NCI-H226 (cell line): ENCODE data around the gene VSTM4.

Experiments
- DNase-seq: peaks from one replicate; pipeline ENCODE4 v3.0.0-alpha.2; 2015

Gene VSTM4

DNA sequence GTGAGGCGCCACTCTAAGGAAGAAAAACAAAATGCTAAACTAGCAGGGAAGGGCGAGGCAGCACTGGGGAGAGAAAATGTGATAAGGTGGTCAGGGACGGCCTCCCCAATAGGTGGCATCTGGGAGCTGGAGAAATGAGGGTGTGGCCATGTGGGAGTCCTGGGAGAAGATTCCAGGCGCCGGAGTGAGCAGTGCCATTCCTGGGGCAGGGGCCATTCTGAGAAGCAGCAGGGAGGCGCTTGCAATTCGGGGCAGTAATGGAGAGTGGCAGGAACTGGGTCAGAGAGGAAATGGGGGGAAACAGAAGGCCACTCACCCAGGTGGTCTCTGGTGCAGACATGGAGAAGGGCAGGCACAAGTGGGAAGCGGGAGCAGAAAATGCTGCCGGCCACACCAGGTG lies 113.9 kb downstream of the VSTM4 start:
- DNase-seq = no peak

DNA sequence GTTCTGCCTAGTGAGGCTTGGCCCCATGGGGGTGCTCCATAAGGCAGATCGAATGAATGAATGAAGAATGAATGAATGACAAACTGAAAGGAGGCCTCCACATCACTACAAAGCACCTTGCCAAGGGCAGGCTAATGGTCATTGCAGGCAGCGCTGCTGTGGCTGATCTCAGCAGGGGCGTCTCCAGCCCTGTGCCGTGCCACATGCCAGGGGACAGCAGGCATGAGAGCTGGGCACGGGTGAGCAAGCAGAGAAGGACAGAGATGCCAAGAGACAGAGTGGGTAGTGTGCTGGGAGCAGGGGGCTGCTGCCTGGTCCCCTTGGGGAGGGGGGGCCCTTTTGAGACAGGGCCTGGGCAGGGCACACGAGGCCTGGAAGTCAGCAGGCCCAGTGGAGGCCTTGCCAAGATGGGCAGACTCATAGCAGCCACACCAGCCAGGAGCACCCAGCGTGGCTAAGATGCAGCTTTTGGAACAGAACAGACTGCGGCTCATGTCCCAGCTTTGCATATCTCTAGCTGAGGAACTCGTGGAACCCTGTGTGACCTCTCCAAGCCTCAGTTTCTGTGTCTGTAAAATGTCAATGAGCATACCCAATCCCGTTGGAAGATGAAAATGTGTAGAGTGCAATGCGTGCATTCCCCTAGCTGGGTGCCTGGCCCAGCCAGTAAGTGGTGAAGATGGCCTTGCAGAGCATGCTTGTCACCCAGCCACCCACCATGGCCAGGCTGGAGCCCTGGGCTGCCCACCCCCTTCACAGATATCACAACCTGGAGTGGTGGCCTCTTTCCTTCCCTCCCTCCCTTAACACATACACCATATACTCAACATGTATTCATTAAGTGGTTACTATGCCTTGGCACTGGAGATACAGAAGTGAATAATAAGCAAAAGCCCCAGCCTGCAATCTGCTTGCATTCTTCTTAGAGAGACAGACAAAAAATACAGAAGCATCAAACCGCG lies 114.6 kb downstream of the VSTM4 start:
- no peak for DNase-seq

DNA sequence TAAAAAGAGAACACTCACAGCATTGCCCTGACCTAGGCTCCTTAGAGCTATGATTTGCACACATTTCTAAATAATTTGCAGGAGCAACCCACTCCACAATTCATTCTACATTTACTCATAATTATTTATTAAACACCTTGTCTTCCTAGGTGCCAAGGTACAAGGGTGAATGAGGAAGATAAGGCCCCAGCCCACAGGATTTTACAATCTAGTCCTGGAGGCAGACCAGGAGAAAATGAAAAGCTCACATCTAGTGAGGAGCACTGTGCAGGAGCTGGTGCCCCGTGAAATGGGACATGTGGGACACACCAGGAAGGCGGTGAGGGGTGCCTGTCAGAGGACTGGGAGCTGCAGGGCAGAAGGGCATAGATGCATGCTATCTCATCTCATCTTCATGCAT lies 116.0 kb downstream of the VSTM4 start:
- DNase-seq = no peak

DNA sequence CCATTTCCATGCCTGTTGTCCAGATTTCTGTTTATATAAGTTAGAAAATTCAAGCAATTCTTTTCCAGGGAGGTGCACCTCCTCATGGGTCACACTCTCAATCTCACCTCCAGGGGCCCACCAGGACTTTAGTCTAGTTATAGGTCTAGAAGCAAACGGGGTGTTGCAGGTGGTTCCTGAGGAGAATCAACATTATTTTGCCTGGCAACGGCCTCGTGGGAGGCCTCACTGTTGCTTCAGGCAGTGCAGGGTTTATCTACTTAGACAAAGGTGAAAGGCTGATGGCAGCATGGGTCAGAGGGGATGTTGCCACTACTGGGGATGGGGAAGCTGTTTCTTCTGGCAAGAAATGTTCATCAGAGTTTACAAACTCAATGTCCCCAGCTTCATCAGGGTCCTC lies 119.0 kb downstream of the VSTM4 start:
- DNase-seq = no peak

DNA sequence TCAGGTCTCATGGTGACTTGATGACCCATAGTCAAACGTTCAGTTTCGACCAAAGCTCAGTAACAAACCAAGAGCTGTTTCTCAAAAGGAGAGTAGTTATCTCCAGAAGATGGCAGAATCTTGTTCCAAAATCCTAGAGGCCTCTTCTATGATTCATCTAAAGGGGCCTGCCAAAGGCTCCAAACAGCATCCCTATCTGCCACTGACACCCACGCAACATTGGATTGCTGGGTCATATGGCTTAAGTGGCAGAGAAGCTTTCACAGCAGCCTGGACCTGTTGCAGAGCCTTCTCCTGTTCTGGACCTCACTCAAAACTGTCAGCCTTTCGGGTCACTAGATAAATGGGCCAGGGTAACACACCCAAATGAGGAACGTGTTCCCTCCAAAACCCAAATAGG lies 121.7 kb downstream of the VSTM4 start:
- no peak for DNase-seq

DNA sequence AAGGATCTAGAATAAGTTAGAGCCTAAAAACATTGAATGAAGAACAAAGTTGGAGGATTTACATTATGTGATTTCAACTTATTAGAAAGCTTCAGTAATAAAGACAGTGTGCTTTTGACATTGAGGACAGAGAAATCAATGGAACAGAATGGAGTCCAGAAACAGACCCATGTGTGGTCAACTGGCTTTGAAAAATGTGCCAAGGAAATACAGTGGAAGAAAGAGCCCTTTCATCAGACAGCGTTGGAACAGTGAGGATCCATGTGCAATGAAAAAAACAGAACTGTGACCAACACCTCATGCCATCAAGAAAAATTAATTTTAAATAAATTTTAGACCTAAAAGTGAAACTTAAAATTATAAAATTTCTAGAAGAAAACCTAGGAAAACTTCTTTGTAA lies 125.1 kb downstream of the VSTM4 start:
- DNase-seq = no peak

DNA sequence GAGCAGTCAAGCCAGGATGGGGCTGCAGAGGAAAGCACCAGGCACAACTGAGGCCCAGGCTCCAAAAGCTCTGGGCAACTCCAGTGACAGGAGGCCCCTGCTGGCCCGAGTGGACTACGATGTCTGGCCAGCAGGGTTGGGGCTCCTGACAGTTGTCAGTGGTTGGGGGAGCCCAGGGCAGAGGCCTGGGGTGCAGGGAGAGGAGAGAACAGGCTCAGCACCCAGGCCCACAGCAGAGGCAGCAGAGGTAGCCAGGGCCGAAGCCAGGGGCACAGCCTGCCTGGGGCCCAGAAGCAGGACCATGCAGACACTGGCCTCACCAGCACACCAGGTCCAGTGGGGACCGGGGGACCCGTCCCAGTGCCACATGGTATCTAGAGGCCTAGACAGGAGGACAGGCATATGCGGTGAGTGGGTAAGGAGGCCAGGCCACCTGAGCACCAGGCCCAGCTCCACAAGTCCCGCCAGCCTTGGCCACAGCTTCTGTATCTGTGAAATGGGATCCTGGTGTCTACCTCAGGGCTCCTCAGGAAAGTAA lies 129.6 kb downstream of the VSTM4 start:
- no peak for DNase-seq

DNA sequence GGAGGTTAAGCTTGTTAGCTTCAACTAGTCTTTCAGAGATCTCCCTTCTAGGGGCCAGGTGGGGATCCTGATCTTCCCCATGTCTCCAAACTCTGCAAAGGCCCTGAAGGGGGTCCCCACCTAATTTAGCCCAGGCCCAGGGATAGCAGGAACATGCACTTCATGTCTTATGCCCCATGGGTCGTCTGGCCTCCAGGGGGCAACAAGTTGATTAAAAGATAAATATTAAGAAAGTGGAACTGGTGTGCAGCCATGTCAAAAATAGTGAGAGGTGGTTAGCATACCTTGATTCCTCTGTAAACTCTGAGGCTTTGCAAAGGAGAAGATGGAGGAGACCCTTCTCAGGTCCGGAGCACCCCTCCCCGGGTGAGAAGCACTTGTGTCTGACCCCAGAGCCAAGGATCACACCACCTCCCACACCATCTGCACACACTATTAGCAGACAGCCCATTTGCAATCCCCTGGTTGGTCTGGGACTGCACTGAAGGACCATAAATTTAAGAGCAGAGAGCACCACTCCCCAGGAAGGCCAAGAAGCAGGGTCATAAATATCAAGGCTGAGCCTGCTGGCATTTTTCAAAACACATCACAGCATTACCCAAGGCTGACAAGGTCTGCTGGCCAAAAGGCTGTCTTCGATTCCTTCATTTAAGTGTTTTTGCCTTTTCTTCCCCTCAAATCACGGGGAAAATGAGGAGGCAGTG lies 131.5 kb downstream of the VSTM4 start:
- DNase-seq = no peak

DNA sequence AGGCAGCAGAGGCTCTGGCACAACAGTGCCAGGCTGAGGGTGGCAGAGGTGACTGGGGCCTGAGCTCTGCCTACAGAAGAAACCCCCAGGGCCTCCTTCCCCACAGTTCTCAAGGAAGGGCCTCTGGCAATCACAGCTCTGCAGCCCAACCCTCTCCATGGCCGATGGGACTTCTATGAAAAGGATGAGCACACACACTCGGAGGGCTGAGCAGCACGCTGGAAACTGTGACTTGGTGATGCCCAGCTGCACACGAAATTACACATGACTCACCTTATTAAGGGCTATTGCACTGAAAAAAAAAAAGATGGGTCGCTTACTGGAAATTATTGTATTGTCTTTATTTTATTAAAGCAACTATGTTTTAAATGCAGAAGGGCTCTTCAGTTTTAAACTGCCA lies 132.7 kb downstream of the VSTM4 start:
- DNase-seq = no peak

DNA sequence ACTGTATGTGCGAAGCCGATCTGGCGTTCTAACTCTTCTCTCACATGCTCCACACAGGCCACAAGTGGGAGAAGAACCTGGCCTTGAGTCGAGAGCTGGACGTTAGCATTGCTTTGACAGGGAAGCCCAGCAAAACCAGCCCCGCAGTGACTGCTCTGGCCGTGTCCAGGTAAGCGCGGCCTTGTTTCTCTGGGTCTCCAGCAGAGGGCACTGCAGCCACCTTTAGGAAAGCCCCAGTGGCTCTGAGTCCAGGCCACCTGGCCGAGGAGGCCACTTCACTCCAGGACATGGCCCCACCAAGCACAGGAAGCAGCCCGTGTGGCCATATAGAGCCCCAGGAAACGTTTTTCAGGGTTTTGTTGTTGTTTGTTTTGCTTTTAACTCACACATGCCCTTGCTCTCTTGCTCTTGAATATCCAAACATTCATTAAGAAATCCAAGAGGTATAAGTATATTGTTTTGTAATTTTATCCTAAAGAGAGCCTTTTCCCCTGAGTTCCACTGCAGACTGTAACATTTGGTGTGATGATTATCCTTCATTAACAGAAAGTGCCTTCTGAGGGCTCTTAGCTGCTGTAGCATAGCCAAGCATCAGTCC lies 133.9 kb downstream of the VSTM4 start:
- DNase-seq = peak; percentile 12

DNA sequence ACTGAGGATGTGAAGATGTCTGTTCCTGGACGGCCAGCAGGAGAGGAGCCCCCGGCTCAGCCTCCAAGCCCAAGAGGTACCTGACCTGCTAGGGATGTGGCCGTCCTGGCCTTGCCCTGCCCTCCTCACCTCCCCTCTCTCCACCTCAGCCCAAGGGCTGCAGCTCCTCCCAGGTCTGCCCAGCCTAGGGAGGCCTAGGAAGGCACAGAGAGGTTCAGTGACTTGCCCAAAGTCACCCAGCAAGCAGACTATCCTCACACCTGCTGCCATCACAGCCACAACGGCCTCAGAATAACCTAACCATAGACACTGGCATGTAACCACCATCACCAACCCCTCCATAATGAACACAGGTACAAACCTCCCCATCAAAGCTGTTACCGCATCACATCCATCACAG lies 137.0 kb downstream of the VSTM4 start:
- DNase-seq = no peak

DNA sequence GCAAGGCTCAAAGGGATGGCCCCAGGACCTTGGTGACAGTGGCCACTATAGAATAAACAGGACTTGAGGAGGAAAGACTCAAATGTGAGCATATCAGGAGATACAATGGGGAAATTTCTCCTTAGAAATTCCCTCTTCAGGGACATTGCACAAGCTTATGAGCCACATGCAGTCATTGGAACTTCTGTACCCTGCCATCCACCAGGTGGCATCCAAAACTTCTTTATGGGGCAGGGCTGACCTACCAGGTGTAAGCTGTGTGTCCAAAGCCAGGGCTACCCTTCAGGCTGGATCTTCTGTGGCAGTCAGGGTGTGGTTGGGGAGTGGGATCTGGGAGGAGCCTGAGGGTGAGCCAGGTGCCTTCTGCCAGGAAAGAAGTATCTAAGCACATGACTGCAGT lies 139.1 kb downstream of the VSTM4 start:
- DNase-seq = no peak

DNA sequence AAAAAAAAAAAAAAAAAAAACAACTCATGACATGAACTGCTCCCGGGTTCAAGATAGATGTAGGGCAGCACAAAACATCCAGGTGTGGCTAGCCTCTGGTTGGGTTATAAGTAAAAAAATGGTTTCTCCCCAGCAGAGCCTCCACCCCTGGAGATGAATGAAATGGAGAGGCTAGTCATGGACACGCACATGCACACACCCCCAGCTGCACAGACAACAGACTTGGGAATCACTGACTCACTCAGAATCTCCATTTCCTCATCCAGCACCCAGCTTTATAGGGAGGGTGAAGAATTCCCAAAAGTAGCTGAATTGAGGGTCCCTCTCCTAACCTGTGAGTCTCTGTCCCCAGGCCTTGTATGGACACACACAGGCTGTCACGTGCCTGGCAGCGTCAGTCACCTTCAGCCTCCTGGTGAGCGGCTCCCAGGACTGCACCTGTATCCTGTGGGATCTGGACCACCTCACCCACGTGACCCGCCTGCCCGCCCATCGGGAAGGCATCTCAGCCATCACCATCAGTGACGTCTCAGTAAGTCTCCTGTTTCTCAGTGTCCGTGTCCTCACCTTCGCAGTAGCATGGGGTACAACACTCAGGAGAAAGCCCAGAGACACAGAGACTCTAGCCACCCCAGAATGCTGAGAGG lies 140.7 kb downstream of the VSTM4 start:
- no peak for DNase-seq

DNA sequence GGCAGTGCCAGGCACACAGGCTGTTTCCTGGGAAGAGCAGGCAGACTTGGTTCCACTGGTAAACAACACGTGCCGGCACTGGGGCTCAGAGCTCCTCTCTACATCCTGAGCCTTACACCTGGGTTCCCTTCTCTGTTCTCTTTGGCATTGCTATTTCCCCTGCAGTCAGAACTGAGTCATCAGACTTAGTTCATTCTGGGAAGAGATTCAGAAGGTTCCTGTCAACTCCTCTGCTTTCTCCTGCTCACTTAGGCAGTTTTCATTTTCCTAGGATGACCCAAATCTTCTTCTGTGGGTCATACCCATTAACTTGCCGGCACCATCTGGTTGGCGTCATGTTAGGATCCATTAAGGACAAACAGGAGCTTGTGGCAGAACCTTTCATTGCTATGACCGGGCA lies 142.3 kb downstream of the VSTM4 start:
- DNase-seq = no peak

DNA sequence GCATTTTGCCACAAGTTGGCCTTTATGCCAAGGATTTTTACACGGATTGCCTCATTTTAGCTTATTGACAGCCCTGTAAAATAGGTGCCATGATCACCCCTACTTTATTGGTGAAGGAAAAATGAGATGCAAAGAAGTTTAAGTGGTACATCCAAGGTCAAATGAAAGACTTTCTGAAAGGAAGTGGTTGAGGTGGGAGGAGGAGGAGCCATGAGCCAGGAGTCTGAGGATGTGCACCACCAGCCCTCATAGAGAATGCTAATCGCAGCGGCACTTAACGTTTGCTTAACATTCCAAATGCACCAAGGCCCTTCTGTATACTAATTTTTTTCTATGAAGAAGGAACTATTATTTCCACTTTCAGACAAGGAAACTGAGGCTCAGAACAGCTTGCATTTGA lies 144.7 kb downstream of the VSTM4 start:
- DNase-seq = no peak

DNA sequence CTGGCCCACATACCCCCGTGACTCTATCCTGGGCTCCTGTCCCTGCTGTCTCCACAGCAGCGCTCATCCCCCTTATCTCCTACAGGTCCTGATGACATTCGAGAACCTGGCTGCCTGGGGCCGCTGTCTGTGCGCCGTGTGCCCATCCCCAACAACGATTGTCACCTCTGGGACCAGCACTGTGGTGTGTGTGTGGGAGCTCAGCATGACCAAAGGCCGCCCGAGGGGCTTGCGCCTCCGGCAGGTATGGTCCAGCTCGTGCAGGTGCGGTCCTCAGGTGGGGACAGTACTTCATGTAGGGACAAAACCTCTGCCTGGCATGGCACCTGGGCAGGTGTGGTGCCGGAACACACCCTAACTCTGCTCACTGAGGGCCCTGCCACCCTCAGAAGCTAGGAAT lies 145.3 kb downstream of the VSTM4 start:
- DNase-seq = no peak

DNA sequence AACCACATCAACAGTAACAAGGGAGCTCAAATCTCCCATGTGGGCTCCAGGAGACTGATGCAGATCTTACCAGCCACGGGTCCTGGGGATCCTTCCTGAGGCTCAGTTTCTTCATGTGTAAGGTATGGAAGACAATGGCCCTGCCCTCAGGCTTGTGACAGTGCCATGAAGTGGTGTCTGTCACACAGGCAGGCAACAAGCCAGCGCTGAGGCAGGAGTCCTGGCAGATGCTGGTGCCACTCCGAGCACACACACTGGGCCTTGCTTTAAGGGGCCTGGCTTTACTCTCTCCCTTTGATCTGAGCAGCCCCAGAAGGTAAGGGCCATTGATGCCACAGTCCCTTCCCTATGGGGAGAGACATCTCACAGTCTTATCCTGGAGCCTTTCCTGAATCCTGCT lies 147.3 kb downstream of the VSTM4 start:
- DNase-seq = no peak

DNA sequence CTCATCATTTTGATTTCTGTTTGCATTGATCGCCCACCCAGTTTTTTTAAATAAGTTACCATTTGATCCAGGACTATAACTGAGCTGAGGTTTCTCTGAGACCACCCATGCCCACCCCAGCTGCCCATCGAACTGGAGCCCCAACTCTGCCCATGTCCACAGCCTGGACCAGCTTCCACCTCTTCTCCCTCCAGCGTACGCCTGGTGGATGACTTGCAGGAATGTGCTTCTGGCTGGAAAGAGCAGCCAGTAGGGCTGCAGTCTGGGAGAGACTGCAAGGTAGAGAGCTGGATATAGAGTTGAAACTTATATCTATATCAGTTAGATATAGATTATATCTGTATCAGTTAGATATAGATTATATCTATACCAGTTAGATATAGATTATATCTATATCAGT lies 149.9 kb downstream of the VSTM4 start:
- no peak for DNase-seq
